Measurements from ENCODE around the gene SPATA6L.

SPATA6L gene
- 0.11 to 9.8 (median 1.3) reads per million in 3 experiments for total RNA-seq

- peak; percentile 22 for DNase-seq
These were observed at the start of gene SPATA6L for GRCh38 chr9:4666042-4666699. Gene SPATA6L, minus strand, starts transcription at chr9:4666480. Its CDS starts 230 bp downstream, at chr9:4666250.

DNA sequence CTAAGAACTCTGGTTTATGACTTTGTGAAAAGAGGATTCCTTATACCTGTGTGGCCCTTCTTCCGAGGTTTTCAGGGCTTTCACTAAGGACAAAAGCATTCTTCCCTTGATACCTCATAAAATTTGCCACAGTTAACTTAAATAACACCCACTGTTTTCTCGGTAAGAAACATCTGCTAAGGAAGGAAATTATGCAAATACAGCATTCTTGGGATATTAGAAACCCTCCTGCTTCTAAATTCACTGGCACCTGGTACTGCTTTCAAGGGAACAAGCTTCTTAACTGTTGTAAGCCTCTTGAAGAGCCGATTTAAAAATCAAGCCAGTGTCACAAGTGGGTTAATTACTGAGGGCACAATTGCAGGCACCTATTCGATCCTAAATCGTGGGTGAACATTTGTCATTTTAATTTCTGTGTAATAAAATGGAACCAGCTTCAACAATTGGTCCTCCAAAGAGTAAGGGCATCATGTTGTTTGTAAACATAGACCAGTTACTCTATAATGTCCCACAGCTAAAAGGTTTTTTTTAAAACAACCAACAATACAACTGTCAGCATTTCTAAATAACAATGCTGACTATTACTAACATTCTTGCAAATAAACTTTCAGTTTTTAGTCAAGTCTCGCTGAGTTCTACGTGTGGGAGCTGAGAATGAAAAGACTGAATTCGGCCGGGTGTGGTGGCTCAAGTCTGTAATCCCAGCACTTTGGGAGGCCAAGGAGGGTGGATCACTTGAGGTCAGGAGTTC, 48.2 kb upstream of the SPATA6L start:
- no peak for DNase-seq

GRCh38 chr9:4713849-4714248, 47.6 kb upstream of the SPATA6L start:
- no peak for DNase-seq

- DNase-seq = no peak
These were observed 43.1 kb upstream of the SPATA6L start for GRCh38 chr9:4709380-4709779.

DNA sequence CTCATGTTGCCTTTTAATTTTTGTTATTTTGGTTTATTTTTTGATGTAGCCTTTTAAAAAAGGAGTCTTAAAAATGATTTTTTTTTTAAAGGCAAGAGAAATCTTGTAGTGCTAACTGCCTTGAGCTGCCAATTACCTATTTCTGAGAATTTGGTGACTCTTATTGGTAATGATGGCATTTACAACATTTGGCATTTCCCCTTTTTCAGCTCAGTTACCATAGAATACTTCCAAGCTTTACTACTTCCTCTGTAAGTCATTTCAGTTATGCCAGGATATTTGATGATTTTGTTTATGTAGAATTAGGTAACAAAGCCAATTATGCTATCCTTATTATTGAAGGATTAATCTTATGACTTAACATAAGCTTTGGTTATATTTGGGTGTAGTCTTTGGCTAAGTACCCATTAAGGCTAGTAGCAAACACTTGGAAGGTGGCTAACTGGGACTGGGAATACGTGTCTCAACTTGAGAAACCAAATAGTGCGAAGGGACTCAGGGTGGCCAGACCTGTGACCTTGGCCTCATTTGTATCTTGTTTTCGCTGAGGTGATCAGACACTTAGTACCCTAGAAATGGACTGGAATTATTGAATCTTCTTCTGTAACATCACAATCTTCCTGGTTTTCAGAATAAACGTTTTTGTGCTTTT, 40.8 kb upstream of the SPATA6L start:
- no peak for DNase-seq

DNA sequence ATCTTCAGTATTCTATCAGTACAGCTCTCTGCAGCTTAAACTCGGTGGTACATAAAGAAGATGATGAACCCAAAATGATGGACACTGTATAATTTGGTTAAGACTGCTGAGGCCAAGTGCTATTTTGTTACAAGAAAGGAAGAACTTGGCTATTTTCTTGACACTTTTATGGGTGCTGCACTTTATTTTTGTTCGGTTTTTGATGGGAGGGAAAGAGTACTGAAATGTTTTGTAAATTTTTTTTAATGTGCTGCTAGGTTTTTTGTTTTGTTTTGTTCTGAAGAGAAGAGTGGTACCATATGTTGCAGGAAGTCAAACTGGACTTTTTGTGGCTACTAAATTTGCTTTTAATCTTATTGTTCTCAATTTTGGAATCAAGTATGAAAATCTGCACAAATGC, 39.7 kb upstream of the SPATA6L start:
- DNase-seq = no peak

DNA sequence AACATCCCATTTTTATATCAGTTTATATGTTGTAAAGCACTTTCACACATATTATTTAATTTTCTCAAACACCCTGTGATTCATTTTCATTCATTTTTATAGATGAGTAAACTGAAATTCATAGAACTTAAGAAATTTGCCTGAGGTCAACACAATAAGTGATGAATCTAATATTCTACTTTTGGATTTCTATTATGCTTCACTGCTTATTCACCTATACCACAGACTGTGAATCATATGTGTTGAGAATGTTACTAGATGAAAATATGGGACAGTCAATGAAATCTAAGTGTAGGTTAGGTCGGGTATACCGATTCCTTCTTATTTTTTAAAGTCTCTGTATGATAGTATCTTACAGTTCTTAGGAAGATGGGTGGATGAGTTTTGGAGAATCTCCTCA, 37.8 kb upstream of the SPATA6L start:
- DNase-seq = no peak

GRCh38 chr9:4701526-4701925, 35.2 kb upstream of the SPATA6L start:
- DNase-seq = no peak

GRCh38 chr9:4700932-4701331, 34.7 kb upstream of the SPATA6L start:
- DNase-seq = no peak

GRCh38 chr9:4700091-4700490, 33.8 kb upstream of the SPATA6L start:
- DNase-seq = no peak

GRCh38 chr9:4691795-4692194, 25.5 kb upstream of the SPATA6L start:
- DNase-seq = no peak

DNA sequence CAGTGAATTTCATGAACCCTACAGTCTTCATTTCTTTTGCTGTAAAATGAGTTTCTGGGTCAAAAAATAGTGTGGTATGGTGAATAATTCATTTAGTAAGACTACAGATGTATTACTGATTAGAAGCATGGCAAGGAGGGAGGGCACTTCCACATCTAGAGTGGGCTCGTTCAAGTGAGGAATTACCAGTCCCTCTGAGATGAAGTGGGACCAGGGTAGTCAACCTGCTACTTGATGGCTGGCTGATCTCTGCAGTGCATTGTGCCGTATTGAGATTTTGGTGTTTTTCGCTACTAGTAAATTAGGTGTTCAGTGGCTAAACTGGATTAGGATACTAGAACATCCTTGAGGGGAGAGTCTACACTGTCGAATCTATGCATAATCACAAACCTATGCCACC, 23.9 kb upstream of the SPATA6L start:
- no peak for DNase-seq

GRCh38 chr9:4689687-4690104, 23.4 kb upstream of the SPATA6L start:
- no peak for DNase-seq

DNA sequence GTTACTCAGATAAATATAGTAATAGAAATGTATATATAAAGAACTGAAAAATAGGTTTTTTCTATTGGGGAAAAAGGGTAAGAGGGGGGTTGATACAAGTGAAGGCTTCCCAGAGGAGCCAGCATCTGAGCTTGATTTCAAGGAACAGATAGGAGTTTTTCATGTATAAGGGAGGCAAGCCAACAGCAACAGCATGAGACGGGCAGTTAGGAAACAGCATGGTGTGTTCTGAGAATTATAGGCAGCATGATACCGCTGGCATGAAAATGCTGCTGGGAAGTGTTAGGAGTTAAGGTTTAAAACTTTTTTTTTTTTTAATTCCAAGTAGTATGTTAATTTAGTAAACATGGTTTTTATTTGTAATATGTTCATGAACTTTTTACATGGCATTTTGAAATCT, 22.7 kb upstream of the SPATA6L start:
- no peak for DNase-seq

DNA sequence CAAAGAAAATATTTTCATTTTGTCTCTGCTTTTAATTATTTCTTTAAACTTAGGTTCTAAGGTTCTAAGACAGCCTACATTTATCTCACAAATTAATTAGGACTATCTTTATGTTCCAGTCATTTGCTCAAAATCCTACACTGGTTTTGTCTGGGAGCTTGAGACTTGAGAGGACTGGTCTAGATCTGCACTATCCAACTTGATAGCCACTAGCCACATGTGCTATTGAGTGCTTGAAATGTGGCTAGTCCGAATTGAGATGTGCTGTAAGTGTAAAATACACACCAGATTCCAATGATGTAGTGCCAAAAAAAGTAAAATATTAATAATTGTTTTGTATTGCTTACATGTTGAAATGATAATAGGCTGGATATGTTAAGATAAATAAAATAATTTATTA, 20.3 kb upstream of the SPATA6L start:
- no peak for DNase-seq

DNA sequence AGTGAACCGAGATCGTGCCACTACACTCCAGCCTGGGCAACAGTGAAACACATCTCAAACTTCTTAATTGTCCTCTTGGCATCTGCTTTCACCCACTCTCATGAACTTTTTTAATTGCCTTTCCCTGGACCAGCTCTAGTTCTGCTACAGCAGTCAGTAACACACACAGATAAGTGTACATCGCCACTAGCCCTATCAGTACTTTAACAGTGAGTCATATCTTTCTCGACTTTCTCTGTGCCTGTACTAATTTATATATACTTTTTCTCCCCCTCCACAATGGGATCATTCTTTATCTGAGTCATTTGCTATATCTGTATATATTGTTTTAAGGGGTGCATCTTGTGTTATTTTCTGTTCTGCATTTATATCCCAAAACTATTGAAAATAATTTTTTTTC, 19.8 kb upstream of the SPATA6L start:
- no peak for DNase-seq

DNA sequence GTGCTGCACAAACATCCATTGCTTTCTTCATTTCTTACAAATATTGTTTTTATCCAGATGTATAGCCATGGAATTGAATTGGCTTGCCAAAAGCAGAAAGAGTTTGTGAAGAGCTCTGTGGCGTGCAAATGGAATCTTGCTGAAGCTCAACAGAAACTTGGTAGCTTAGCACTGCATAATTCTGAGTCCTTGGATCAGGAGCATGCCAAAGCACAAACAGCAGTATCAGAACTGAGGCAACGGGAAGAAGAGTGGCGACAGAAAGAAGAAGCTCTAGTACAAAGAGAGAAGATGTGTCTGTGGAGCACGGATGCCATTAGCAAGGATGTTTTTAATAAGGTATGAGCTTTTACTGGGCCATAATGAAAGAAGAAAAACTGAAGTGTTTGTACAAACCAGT, 18.5 kb upstream of the SPATA6L start:
- DNase-seq = no peak

DNA sequence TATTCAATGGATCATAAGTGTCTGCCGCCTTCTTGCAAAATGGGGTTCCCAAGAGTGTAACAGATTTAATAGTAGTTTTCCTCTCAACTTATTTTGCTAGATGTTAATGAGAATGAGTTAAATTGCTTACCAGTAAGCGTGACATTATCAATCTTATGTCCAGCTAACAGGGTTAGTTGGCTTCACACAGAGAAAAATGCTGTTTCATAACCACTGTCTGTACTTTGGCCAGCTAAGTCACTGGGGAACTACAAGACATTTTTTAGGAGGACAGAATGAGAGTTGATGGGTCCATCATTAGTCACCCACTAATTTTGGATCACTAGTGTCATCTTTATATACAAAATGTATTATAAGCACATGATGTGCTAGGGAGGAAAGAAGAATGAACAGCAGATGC, 14.5 kb upstream of the SPATA6L start:
- no peak for DNase-seq

- DNase-seq = no peak
These were observed 13.9 kb upstream of the SPATA6L start for GRCh38 chr9:4680173-4680525.

- DNase-seq = peak; percentile 98
These were observed 13.2 kb upstream of the SPATA6L start, which contains the start of gene CDC37L1 for GRCh38 chr9:4679268-4680172. Gene CDC37L1, plus strand, starts transcription at chr9:4679569. Its CDS starts 199 bp downstream, at chr9:4679768.

- no peak for DNase-seq
These were observed 12.5 kb upstream of the SPATA6L start for GRCh38 chr9:4678679-4679267.

GRCh38 chr9:4677392-4677791, 11.1 kb upstream of the SPATA6L start:
- DNase-seq = no peak
